Central memory CD8-positive, alpha-beta T cell (primary cell): ENCODE measurements around the gene KIF16B.

Experiments
- ATAC-seq: fragments of 150-1000 bp; cut with Tn5 transposase; replicated peaks from 2 replicates; pipeline ENCODE4 v1.10.0; 2022; ENCODE audit warnings: mild to moderate bottlenecking, moderate FRiP score, moderate number of reproducible peaks; ENCODE audit not compliant: poor library complexity, severe bottlenecking; ENCODE audit errors: extremely low read depth
- DNase-seq, 2 donors: peaks; one replicate each; pipeline ENCODE4 v3.0.0; 2021; ENCODE audit warnings: low spot score in 2 of 2
- H3K27ac Mint-ChIP-seq: one replicate; pipeline ENCODE4 v1.8.0; 2022; ENCODE audit warnings: low read depth, mild to moderate bottlenecking, moderate library complexity, mixed read lengths
- H3K27me3 Mint-ChIP-seq: one replicate; pipeline ENCODE4 v1.8.0; 2022; ENCODE audit warnings: mixed read lengths
- H3K36me3 Mint-ChIP-seq: one replicate; pipeline ENCODE4 v1.8.0; 2022; ENCODE audit warnings: mild to moderate bottlenecking, moderate library complexity, mixed read lengths; ENCODE audit not compliant: insufficient read depth
- H3K4me1 Mint-ChIP-seq: one replicate; pipeline ENCODE4 v1.8.0; 2022; ENCODE audit warnings: mixed read lengths
- H3K4me3 Mint-ChIP-seq: one replicate; pipeline ENCODE4 v1.8.0; 2022; ENCODE audit warnings: mild to moderate bottlenecking, moderate library complexity, mixed read lengths
- H3K9me3 Mint-ChIP-seq: one replicate; pipeline ENCODE4 v1.8.0; 2022; ENCODE audit warnings: mixed read lengths

Gene KIF16B

DNA sequence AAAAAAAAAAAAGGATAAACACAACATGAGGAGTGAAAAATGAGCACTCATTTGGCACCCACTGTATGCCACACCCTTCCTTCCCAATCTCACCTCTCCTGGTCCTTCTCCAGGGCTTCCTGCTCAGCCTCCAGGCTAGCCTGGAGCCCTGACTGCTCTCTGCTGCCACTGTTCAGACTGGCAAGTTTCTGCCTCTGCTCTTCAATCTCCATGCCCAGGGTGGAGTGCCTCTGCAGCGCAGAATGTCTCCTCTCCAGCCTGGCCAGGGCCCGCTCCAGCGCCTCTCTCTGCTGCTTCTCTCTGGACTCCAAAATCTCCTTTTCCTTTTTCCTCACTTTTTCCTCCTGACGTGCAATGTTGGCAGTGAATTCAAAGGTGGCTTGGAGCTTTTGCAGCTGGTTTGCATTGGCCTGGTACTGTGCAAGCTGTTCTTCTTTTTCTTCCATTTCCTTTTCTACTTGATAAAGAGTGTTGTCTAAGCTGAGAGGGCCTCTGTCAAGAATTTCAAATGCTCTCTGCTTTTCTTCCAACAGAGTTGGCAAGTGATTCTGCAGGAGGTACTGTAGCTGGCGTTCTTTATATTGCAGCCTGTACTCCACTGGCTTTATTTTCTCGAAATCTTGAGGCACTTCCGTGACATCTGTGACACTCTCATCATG lies 194.4 kb downstream of the KIF16B start:
- Mint-ChIP-seq H3K27ac (no peak overlapping the region), H3K27me3 (no peaks in the 10 kb centered on the region), H3K36me3 (peaks cover 10% of the 10 kb centered on the region), H3K4me3 (no peak overlapping the region), H3K4me1 (no peaks in the 10 kb centered on the region), H3K9me3 (no peaks in the 10 kb centered on the region)
- DNase-seq, result no peak
- ATAC-seq, result no peak

DNA sequence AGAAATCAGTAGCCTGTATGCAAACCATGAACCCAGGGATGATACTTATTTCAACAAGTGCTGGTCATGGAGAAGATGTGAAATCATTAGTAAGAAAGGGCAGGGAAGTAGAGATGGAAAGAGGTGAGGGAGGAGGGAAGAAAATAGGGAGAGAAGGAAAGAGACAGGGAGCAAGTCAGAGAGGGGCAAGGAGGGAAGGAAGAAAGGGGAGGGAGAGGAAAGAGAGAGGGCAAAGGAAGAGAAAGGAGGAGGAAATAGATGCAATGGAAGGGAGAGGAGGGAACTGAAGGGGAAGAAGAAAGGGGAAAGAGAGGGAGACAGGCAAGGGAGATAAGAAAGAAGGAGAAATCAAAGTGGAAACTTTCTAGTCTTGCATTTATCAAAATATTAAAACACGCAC lies 195.1 kb downstream of the KIF16B start:
- ATAC-seq (no peak), DNase-seq (no peak)
- no peaks in the 10 kb centered on the region for H3K4me1 Mint-ChIP-seq
- H3K36me3 Mint-ChIP-seq, result peaks cover 10% of the 10 kb centered on the region
- H3K4me3 Mint-ChIP-seq, result no peak overlapping the region
- H3K9me3 Mint-ChIP-seq, result no peaks in the 10 kb centered on the region
- H3K27me3 Mint-ChIP-seq, result no peaks in the 10 kb centered on the region
- no peak overlapping the region for H3K27ac Mint-ChIP-seq

GRCh38 chr20:16369441-16369840 lies 203.8 kb downstream of the KIF16B start:
- ATAC-seq (no peak), DNase-seq (no peak)
- Mint-ChIP-seq H3K4me3 (no peak overlapping the region), H3K9me3 (no peaks in the 10 kb centered on the region), H3K27ac (no peak overlapping the region), H3K27me3 (no peaks in the 10 kb centered on the region), H3K36me3 (peaks cover 13% of the 10 kb centered on the region), H3K4me1 (no peaks in the 10 kb centered on the region)

DNA sequence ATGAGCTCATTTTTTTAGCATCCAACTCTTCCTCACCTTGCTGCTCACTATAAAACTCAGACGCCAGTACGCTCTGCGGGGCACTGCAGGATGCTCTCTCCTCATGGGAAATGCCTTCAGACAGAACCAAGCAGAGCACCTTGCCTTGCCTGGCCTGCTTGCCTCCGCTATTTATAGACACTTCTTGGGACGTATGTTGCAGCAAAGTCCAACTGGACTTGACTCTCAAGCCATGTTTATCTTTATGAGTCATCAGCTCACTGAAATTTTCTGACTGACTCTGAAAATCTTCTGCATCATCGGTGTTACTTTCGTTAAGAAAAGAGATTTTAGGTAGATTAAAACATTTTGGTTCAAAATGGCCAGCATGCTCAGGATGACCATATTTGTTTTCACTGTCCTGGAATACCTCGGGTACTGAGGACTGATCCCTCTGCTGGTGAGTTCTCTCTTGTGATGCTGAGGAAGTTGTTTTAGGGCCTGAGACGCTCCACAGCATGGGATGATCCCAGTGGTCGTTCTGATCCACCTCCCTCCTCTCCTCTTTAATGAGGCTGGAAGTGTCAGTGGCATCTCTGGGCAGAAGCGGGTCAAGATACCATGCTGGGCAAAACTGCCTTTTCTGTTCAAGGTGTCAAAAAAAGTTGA lies 204.5 kb downstream of the KIF16B start:
- Mint-ChIP-seq H3K27ac (no peak overlapping the region), H3K36me3 (peaks cover 13% of the 10 kb centered on the region), H3K9me3 (no peaks in the 10 kb centered on the region), H3K4me3 (no peak overlapping the region), H3K27me3 (no peaks in the 10 kb centered on the region), H3K4me1 (no peaks in the 10 kb centered on the region)
- DNase-seq, result no peak
- ATAC-seq, result no peak

- H3K4me1 Mint-ChIP-seq, result no peaks in the 10 kb centered on the region
- peaks cover 13% of the 10 kb centered on the region for H3K36me3 Mint-ChIP-seq
- no peak overlapping the region for H3K4me3 Mint-ChIP-seq
- DNase-seq, result no peak
- H3K27me3 Mint-ChIP-seq, result no peaks in the 10 kb centered on the region
- no peak for ATAC-seq
- no peak overlapping the region for H3K27ac Mint-ChIP-seq
- H3K9me3 Mint-ChIP-seq, result no peaks in the 10 kb centered on the region
These were observed 205.2 kb downstream of the KIF16B start for GRCh38 chr20:16367948-16368560.

DNA sequence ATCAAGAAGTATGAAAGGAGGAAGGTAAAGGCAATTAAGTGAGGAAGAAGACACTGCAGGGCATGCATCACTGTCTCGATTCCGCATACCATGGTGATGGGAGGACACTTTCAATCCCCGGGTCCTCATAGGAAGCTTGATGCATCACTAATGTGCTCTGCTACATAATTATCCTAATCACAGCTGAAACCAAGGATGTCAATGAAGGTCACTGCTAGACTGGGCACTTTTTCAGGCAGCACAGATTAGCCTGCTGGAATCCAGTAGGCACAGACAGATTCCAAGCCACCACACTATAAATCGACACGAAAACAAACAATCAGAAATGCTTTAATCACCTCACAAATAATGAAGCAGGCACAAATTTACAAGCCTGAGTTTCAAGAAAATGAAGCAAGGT lies 206.7 kb downstream of the KIF16B start:
- no peak for ATAC-seq
- Mint-ChIP-seq H3K4me3 (no peak overlapping the region), H3K27ac (no peak overlapping the region), H3K4me1 (no peaks in the 10 kb centered on the region), H3K27me3 (no peaks in the 10 kb centered on the region), H3K9me3 (no peaks in the 10 kb centered on the region), H3K36me3 (peaks cover 10% of the 10 kb centered on the region)
- no peak for DNase-seq

- H3K4me1 Mint-ChIP-seq, result no peaks in the 10 kb centered on the region
- no peak overlapping the region for H3K4me3 Mint-ChIP-seq
- peaks cover 10% of the 10 kb centered on the region for H3K36me3 Mint-ChIP-seq
- H3K9me3 Mint-ChIP-seq, result no peaks in the 10 kb centered on the region
- no peaks in the 10 kb centered on the region for H3K27me3 Mint-ChIP-seq
- ATAC-seq (no peak), DNase-seq (no peak)
- no peak overlapping the region for H3K27ac Mint-ChIP-seq
These were observed 208.9 kb downstream of the KIF16B start for GRCh38 chr20:16364320-16364687.

- DNase-seq (no peak), ATAC-seq (no peak)
- H3K27me3 Mint-ChIP-seq, result no peaks in the 10 kb centered on the region
- H3K4me3 Mint-ChIP-seq, result no peak overlapping the region
- no peak overlapping the region for H3K27ac Mint-ChIP-seq
- no peaks in the 10 kb centered on the region for H3K4me1 Mint-ChIP-seq
- H3K9me3 Mint-ChIP-seq, result no peaks in the 10 kb centered on the region
- peaks cover 7% of the 10 kb centered on the region for H3K36me3 Mint-ChIP-seq
These were observed 209.5 kb downstream of the KIF16B start for GRCh38 chr20:16363506-16364319.

DNA sequence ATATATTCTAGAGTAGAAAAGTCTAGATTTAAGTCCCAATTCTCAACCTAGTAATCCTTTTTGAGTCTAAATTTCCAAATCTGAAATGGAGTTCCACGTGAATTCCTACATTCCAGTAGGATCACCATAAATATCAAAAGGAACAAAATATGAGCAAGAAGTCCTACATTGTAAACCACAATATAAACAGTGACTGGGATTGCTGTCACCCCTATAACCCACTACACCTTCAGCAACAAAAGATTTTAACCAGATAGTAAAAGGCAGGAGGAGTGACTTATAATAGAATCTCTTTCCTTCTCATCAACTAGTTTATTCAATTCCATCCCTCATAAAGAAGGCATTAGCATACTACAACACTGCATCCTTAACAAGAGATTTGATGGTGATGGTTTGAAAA lies 210.6 kb downstream of the KIF16B start:
- no peak for ATAC-seq

DNA sequence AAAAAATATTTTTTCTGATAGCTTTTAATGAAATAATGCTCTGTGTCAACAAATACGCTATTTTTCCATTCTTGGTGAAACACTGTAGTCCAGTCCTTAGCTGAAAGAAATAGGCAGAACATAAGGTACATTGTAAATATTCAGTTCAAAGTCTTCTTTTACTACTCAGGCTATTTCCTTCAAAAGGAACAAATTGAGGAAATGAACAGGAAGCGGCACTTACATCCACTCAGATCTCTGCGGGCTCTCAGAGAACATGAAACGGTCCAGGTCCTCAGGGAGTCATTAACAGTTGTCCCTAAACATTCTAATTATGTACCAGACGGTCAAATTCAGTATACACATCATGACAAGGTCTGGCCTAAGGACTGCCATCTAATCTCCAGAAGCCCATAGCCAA lies 212.6 kb downstream of the KIF16B start:
- DNase-seq, result no peak

More for the DNA sequence above, 210.6 kb downstream of the KIF16B start:
- H3K4me3 Mint-ChIP-seq, result no peak overlapping the region
- H3K27me3 Mint-ChIP-seq, result no peaks in the 10 kb centered on the region
- peaks cover 5% of the 10 kb centered on the region for H3K36me3 Mint-ChIP-seq
- no peaks in the 10 kb centered on the region for H3K9me3 Mint-ChIP-seq
- no peaks in the 10 kb centered on the region for H3K4me1 Mint-ChIP-seq
- no peak for DNase-seq
- H3K27ac Mint-ChIP-seq, result no peak overlapping the region

GRCh38 chr20:16353417-16353781 lies 219.8 kb downstream of the KIF16B start:
- Mint-ChIP-seq H3K9me3 (no peaks in the 10 kb centered on the region), H3K27ac (no peak overlapping the region), H3K27me3 (no peaks in the 10 kb centered on the region), H3K36me3 (peaks cover 1% of the 10 kb centered on the region), H3K4me3 (no peak overlapping the region), H3K4me1 (no peaks in the 10 kb centered on the region)
- ATAC-seq (no peak), DNase-seq (no peak)

More for the DNA sequence above, 212.6 kb downstream of the KIF16B start:
- Mint-ChIP-seq H3K27ac (no peak overlapping the region), H3K4me3 (no peak overlapping the region), H3K4me1 (no peaks in the 10 kb centered on the region), H3K9me3 (no peaks in the 10 kb centered on the region), H3K27me3 (no peaks in the 10 kb centered on the region), H3K36me3 (no peaks in the 10 kb centered on the region)
- no peak for ATAC-seq

GRCh38 chr20:16352751-16353416 lies 220.4 kb downstream of the KIF16B start:
- Mint-ChIP-seq H3K36me3 (peaks cover 1% of the 10 kb centered on the region), H3K27ac (no peak overlapping the region), H3K4me1 (no peaks in the 10 kb centered on the region), H3K4me3 (no peak overlapping the region), H3K9me3 (no peaks in the 10 kb centered on the region), H3K27me3 (no peaks in the 10 kb centered on the region)
- DNase-seq, result no peak
- no peak for ATAC-seq
